HepG2 (cell line): ENCODE measurements around the gene MYH16. TPM values are rescaled to one million over a fixed set of nuclear protein-coding genes. Genes with fewer than 3 reads are reported as not detected.

Source experiments
- ASH2L ChIP-seq: fragments of 300-600, 200-600 bp; sonication (generic); IDR thresholded peaks from 2 replicates; pipeline ENCODE4 v1.7.0; 2017; ENCODE audit warnings: low read depth, mild to moderate bottlenecking, moderate library complexity, mixed read lengths, low read length; ENCODE audit not compliant: insufficient read length
- CBX5 ChIP-seq: sonication (generic); formaldehyde crosslinking; IDR thresholded peaks from 2 replicates; pipeline ENCODE4 v1.4.0; 2020; ENCODE audit warnings: missing genetic modification reagents, borderline replicate concordance
- MAFF ChIP-seq: IDR thresholded peaks from 2 replicates; pipeline ENCODE4 v1.6.1; 2011; ENCODE audit warnings: low read depth, low read length, improper control_type of control experiment
- MTF2 ChIP-seq: sonication (generic); formaldehyde crosslinking; IDR thresholded peaks from 2 replicates; pipeline ENCODE4 v1.5.0; 2020; ENCODE audit warnings: missing genetic modification reagents, borderline replicate concordance
- NFE2L2 ChIP-seq: fragments of 150-350 bp; IDR thresholded peaks from 2 replicates; pipeline ENCODE4 v1.6.1; 2014; ENCODE audit warnings: low read length
- PAX8 ChIP-seq: sonication (generic); formaldehyde crosslinking; IDR thresholded peaks from 2 replicates; pipeline ENCODE4 v1.8.0; 2022; ENCODE audit warnings: mild to moderate bottlenecking, missing genetic modification reagents, borderline replicate concordance
- PCBP2 ChIP-seq: fragments of 200-400 bp; formaldehyde crosslinking; optimal IDR thresholded peaks from 2 replicates; pipeline ENCODE3; 2018; ENCODE audit warnings: low read length, low read depth; ENCODE audit not compliant: poor library complexity, severe bottlenecking
- TGIF2 ChIP-seq: IDR thresholded peaks from 2 replicates; pipeline ENCODE4 v1.6.1; 2016; ENCODE audit warnings: control low read depth, missing compliant biosample characterization
- TMF1 ChIP-seq: sonication (generic); formaldehyde crosslinking; IDR thresholded peaks from 2 replicates; pipeline ENCODE4 v1.8.1; 2022; ENCODE audit warnings: low read depth, missing genetic modification reagents
- YY1 ChIP-seq: IDR thresholded peaks from 2 replicates; pipeline ENCODE4 v1.6.1; 2011; ENCODE audit warnings: low read length, low read depth, moderate library complexity, mild to moderate bottlenecking; ENCODE audit not compliant: insufficient read depth, insufficient replicate concordance
- ZNF234 ChIP-seq: sonication (generic); formaldehyde crosslinking; conservative IDR thresholded peaks from 2 replicates; pipeline ENCODE4 v1.5.1; 2020; ENCODE audit warnings: mild to moderate bottlenecking, missing genetic modification reagents
- ZNF501 ChIP-seq: sonication (generic); formaldehyde crosslinking; IDR thresholded peaks from 2 replicates; pipeline ENCODE4 v1.5.1; 2020; ENCODE audit warnings: mild to moderate bottlenecking, moderate library complexity, missing genetic modification reagents
- ZNF567 ChIP-seq: sonication (generic); formaldehyde crosslinking; IDR thresholded peaks from 2 replicates; pipeline ENCODE4 v1.8.1; 2023; ENCODE audit warnings: mild to moderate bottlenecking, missing genetic modification reagents, borderline replicate concordance
- polyA plus RNA-seq, 8 experiments: library from polyadenylated mRNA; depleted of rRNA in 3 of 8; stranded (reverse) in 7 of 8; unstranded in 1 of 8; fragments of >200 nt; fragmentation: Illumina TruSeq in 4 of 8; extraction: Trizol in 4 of 8; gene quantifications; 2 replicates each; pipeline versions ENCODE4 v1.2.1 to v1.2.3, GENCODE V29; 2011 to 2016; ENCODE audit warnings: low read depth in 4 of 8, missing spikeins in 1 of 8, mixed read lengths in 1 of 8; ENCODE audit not compliant: insufficient read depth in 1 of 8
- total RNA-seq, 5 experiments: library from RNA; depleted of rRNA; stranded (reverse); fragments of >200 nt; fragmentation: Illumina TruSeq; extraction: Trizol; gene quantifications; 2 replicates each; pipeline ENCODE4 v1.2.3, GENCODE V29; 2016; ENCODE audit warnings: low read depth in 1 of 5
- TF ChIP-seq, protein P1 (sequence below): sonication (generic); formaldehyde crosslinking; IDR thresholded peaks from 2 replicates; pipeline ENCODE4 v1.9.0; 2021; ENCODE audit warnings: mild to moderate bottlenecking, missing genetic modification reagents
- TF ChIP-seq, protein P2 (sequence below): sonication (generic); formaldehyde crosslinking; IDR thresholded peaks from 2 replicates; pipeline ENCODE4 v1.9.0; 2021; ENCODE audit warnings: missing genetic modification reagents, borderline replicate concordance
- TF ChIP-seq, protein P3 (sequence below): sonication (generic); formaldehyde crosslinking; IDR thresholded peaks from 2 replicates; pipeline ENCODE4 v1.4.0; 2020; ENCODE audit warnings: low read depth, mild to moderate bottlenecking, missing genetic modification reagents
- TF ChIP-seq, protein P4 (sequence below): sonication (generic); formaldehyde crosslinking; IDR thresholded peaks from 2 replicates; pipeline ENCODE4 v1.5.0; 2020; ENCODE audit warnings: missing genetic modification reagents

The MYH16 gene
- total and polyA plus RNA-seq, 2 of the 13 experiments (the other 11 are each of a cell fraction or from before 2014, with no cell fraction given), result 0.05 to 0.15 TPM

DNA sequence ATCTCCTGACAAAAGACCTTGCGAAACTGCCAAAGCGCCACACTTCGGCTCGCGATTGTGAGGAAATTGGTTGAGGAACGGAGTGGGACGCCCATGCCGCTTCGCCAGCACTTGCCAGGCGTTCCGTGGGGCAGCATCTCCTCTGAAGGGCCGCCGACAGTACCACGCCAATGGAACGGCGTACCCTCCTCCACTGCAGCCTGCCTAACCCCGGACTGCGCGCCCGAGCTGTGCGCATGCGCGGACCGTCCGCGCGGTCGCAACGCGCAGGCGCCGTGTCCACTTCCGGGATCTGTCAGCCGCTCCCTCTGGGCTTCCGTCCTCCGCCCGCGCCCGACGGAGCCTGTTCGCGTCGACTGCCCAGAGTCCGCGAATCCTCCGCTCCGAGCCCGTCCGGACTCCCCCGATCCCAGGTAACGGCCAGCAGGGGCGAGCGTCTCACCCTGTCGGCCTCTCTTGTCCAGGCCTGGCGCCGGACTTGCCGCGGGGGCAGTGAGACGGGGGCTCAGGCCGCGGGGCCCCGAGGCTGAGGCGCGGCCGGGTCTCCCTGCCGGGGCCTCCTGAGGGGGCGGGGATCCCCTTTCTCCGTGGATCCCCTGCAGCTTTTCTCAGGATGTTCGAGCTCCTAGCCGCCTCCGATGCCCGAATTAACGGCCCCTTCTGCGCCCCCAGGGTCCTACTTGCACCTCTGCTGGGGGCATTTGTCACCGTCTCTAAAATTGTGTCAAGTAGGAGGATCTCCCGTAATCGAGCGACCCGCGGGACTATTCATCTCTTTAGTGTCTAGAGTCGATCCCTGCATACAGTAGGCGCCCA lies 53.2 kb downstream of the MYH16 start, which contains the start of gene ARPC1A (continued):
- TF ChIP-seq PCBP2 (no peak), TGIF2 (no peak; the same call in 1 of the 2 replicates), MAFF (no peak), ASH2L (peak; percentile 77), CBX5 (CRISPR knock-in tag) (peak; percentile 79; the same call in 1 of the 2 replicates), NFE2L2 (no peak), ZNF234 (CRISPR knock-in tag) (no peak), MTF2 (CRISPR knock-in tag) (no peak), TMF1 (CRISPR knock-in tag) (no peak; the same call in 1 of the 2 replicates), ZNF501 (peak; percentile 92), PAX8 (CRISPR knock-in tag) (peak; percentile 58; the same call in 1 of the 2 replicates), ZNF567 (CRISPR knock-in tag) (peak; percentile 96; the same call in 1 of the 2 replicates), YY1 (peak; percentile 59)
- TF ChIP-seq, protein P1, sequence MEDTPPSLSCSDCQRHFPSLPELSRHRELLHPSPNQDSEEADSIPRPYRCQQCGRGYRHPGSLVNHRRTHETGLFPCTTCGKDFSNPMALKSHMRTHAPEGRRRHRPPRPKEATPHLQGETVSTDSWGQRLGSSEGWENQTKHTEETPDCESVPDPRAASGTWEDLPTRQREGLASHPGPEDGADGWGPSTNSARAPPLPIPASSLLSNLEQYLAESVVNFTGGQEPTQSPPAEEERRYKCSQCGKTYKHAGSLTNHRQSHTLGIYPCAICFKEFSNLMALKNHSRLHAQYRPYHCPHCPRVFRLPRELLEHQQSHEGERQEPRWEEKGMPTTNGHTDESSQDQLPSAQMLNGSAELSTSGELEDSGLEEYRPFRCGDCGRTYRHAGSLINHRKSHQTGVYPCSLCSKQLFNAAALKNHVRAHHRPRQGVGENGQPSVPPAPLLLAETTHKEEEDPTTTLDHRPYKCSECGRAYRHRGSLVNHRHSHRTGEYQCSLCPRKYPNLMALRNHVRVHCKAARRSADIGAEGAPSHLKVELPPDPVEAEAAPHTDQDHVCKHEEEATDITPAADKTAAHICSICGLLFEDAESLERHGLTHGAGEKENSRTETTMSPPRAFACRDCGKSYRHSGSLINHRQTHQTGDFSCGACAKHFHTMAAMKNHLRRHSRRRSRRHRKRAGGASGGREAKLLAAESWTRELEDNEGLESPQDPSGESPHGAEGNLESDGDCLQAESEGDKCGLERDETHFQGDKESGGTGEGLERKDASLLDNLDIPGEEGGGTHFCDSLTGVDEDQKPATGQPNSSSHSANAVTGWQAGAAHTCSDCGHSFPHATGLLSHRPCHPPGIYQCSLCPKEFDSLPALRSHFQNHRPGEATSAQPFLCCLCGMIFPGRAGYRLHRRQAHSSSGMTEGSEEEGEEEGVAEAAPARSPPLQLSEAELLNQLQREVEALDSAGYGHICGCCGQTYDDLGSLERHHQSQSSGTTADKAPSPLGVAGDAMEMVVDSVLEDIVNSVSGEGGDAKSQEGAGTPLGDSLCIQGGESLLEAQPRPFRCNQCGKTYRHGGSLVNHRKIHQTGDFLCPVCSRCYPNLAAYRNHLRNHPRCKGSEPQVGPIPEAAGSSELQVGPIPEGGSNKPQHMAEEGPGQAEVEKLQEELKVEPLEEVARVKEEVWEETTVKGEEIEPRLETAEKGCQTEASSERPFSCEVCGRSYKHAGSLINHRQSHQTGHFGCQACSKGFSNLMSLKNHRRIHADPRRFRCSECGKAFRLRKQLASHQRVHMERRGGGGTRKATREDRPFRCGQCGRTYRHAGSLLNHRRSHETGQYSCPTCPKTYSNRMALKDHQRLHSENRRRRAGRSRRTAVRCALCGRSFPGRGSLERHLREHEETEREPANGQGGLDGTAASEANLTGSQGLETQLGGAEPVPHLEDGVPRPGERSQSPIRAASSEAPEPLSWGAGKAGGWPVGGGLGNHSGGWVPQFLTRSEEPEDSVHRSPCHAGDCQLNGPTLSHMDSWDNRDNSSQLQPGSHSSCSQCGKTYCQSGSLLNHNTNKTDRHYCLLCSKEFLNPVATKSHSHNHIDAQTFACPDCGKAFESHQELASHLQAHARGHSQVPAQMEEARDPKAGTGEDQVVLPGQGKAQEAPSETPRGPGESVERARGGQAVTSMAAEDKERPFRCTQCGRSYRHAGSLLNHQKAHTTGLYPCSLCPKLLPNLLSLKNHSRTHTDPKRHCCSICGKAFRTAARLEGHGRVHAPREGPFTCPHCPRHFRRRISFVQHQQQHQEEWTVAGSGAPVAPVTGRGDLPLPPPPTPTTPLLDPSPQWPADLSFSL (CRISPR knock-in tag), result no peak
- TF ChIP-seq, protein P2, sequence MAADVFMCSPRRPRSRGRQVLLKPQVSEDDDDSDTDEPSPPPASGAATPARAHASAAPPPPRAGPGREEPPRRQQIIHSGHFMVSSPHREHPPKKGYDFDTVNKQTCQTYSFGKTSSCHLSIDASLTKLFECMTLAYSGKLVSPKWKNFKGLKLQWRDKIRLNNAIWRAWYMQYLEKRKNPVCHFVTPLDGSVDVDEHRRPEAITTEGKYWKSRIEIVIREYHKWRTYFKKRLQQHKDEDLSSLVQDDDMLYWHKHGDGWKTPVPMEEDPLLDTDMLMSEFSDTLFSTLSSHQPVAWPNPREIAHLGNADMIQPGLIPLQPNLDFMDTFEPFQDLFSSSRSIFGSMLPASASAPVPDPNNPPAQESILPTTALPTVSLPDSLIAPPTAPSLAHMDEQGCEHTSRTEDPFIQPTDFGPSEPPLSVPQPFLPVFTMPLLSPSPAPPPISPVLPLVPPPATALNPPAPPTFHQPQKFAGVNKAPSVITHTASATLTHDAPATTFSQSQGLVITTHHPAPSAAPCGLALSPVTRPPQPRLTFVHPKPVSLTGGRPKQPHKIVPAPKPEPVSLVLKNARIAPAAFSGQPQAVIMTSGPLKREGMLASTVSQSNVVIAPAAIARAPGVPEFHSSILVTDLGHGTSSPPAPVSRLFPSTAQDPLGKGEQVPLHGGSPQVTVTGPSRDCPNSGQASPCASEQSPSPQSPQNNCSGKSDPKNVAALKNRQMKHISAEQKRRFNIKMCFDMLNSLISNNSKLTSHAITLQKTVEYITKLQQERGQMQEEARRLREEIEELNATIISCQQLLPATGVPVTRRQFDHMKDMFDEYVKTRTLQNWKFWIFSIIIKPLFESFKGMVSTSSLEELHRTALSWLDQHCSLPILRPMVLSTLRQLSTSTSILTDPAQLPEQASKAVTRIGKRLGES, result no peak
- TF ChIP-seq, protein P3, sequence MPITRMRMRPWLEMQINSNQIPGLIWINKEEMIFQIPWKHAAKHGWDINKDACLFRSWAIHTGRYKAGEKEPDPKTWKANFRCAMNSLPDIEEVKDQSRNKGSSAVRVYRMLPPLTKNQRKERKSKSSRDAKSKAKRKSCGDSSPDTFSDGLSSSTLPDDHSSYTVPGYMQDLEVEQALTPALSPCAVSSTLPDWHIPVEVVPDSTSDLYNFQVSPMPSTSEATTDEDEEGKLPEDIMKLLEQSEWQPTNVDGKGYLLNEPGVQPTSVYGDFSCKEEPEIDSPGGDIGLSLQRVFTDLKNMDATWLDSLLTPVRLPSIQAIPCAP, result no peak
- TF ChIP-seq, protein P4, sequence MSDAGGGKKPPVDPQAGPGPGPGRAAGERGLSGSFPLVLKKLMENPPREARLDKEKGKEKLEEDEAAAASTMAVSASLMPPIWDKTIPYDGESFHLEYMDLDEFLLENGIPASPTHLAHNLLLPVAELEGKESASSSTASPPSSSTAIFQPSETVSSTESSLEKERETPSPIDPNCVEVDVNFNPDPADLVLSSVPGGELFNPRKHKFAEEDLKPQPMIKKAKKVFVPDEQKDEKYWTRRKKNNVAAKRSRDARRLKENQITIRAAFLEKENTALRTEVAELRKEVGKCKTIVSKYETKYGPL (CRISPR knock-in tag), result 0 out of 2 replicates have a peak, but pooled peaks have one; percentile 22
